Panc1 (cell line): ENCODE measurements around the gene HSH2D.

Source experiments
- POLR2AphosphoS5 ChIP-seq: IDR thresholded peaks from 2 replicates; pipeline ENCODE4 v1.6.1; 2012; ENCODE audit warnings: mild to moderate bottlenecking, low read depth, low read length, moderate library complexity
- SIN3A ChIP-seq: IDR thresholded peaks from 2 replicates; pipeline ENCODE4 v1.6.1; 2012; ENCODE audit warnings: low read depth, mild to moderate bottlenecking, low read length, moderate library complexity, borderline replicate concordance; ENCODE audit not compliant: insufficient read depth
- TCF7L2 ChIP-seq: IDR thresholded peaks from 2 replicates; pipeline ENCODE4 v1.6.1; 2011; ENCODE audit warnings: mild to moderate bottlenecking, low read depth, low read length, inconsistent platforms
- TF ChIP-seq, protein P1 (sequence below): fragments of 450-650 bp; IDR thresholded peaks from 2 replicates; pipeline ENCODE4 v1.5.1; 2017; ENCODE audit warnings: mild to moderate bottlenecking
- TF ChIP-seq, protein P2 (sequence below), 2 experiments: IDR thresholded peaks; 2 replicates each; pipeline ENCODE4 v1.6.1; 2011 to 2012; ENCODE audit warnings: low read depth in 2 of 2, control low read depth in 1 of 2, low read length in 1 of 2, mild to moderate bottlenecking in 1 of 2, moderate library complexity in 1 of 2; ENCODE audit not compliant: insufficient read depth in 1 of 2

DNA sequence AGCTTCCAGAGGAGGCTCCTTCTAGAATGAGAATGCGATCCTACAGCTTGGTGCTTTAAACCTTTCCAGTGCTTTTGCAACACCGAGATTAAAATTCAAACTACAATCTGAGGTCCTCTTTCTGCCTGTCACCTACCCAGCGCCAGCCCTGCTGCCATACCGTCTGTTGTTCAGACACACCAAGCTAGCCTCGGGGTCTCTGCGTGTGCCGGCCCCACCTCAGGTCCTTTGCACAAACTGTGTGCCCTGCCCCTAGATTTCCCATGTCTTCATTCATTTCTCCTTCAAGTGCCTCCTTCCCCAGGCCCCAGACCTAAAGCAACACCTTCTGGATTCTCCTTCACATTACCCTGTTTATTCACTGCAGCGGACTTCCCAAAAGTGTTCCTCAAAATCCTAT, 11.1 kb downstream of the HSH2D start:
- TF ChIP-seq, protein P1, sequence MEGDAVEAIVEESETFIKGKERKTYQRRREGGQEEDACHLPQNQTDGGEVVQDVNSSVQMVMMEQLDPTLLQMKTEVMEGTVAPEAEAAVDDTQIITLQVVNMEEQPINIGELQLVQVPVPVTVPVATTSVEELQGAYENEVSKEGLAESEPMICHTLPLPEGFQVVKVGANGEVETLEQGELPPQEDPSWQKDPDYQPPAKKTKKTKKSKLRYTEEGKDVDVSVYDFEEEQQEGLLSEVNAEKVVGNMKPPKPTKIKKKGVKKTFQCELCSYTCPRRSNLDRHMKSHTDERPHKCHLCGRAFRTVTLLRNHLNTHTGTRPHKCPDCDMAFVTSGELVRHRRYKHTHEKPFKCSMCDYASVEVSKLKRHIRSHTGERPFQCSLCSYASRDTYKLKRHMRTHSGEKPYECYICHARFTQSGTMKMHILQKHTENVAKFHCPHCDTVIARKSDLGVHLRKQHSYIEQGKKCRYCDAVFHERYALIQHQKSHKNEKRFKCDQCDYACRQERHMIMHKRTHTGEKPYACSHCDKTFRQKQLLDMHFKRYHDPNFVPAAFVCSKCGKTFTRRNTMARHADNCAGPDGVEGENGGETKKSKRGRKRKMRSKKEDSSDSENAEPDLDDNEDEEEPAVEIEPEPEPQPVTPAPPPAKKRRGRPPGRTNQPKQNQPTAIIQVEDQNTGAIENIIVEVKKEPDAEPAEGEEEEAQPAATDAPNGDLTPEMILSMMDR = no peak
- TF ChIP-seq POLR2AphosphoS5 (no peak), SIN3A (no peak), TCF7L2 (no peak)
- TF ChIP-seq, protein P2, sequence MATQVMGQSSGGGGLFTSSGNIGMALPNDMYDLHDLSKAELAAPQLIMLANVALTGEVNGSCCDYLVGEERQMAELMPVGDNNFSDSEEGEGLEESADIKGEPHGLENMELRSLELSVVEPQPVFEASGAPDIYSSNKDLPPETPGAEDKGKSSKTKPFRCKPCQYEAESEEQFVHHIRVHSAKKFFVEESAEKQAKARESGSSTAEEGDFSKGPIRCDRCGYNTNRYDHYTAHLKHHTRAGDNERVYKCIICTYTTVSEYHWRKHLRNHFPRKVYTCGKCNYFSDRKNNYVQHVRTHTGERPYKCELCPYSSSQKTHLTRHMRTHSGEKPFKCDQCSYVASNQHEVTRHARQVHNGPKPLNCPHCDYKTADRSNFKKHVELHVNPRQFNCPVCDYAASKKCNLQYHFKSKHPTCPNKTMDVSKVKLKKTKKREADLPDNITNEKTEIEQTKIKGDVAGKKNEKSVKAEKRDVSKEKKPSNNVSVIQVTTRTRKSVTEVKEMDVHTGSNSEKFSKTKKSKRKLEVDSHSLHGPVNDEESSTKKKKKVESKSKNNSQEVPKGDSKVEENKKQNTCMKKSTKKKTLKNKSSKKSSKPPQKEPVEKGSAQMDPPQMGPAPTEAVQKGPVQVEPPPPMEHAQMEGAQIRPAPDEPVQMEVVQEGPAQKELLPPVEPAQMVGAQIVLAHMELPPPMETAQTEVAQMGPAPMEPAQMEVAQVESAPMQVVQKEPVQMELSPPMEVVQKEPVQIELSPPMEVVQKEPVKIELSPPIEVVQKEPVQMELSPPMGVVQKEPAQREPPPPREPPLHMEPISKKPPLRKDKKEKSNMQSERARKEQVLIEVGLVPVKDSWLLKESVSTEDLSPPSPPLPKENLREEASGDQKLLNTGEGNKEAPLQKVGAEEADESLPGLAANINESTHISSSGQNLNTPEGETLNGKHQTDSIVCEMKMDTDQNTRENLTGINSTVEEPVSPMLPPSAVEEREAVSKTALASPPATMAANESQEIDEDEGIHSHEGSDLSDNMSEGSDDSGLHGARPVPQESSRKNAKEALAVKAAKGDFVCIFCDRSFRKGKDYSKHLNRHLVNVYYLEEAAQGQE (IDR thresholded peaks at IDR 0.05; ENCODE audit: insufficient read depth in 1 of 2, low read depth in 2 of 2, low read length in 1 of 2) = no peak
